Measurements from ENCODE around the gene NSMCE1.
"Not testable (repeated sequence)": the region's sequence is repeated elsewhere in the genome, so short reads cannot be mapped to it uniquely, and the experiment has no call there.

Gene NSMCE1

DNA sequence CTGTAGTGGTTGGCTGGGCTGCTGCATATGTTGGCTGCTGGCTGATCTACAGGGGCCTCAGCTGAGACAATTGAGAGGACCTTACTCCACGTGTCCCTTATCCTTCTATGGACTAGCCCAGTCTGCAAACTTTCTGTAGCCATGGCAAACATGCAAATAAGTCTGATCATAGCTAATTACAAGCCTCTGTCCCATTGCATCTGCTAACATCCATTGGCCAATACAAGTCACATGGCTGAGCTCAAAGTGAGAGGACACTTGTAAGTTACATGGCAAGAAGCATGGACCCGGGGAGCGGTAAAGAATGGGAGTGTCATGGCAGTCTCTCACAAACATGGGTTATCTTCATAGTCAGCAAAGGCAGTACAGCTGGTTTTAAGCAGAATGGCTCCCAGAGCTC is 33.6 kb upstream of the NSMCE1 start:
- no peak for DNase-seq

DNA sequence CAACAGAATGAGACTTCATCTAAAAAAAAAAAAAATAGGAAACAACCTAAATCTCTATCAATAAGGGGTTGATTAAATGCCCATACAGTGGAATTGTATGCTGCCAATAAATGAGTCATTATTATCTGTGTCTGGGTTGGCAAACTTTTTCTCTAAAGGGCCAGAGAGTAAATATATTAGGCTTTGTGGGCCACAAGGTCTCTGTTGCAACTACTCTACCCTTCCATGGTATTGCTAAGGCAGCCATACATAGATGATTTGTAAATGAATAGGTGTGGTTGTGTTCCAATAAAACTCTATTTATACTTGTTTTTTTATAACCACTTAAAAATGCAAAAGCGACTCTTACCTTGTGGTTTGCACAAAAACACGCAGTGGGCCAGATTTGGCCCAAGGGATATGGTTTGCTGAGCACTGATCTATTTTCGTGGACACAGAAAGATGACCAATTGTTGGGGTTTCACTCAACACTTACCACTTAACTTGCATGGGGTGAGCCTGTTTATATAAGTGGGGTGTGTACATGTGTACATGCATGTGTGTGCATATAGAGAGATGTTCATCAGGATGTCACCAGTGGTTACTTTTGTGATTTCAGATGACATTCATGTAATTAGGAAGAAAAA is 32.8 kb upstream of the NSMCE1 start:
- no peak for DNase-seq

DNA sequence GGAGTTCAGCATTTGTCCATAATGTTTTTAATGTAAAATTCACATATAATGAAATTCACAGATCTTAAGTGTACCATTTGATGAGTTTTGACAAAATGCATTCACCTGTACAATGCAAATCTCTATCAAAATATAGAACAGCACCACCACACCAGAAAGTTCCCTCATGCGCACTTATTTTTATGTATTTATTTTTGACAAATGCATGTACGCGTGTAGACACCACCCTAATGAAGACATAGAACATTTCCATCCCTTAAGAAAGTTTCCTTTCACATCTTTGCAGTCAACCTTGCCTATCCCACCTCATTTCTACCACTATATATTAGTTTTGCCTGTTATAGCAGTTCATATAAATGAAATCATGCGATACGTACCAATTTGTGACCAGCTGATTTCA is 29.6 kb upstream of the NSMCE1 start:
- no peak for DNase-seq

DNA sequence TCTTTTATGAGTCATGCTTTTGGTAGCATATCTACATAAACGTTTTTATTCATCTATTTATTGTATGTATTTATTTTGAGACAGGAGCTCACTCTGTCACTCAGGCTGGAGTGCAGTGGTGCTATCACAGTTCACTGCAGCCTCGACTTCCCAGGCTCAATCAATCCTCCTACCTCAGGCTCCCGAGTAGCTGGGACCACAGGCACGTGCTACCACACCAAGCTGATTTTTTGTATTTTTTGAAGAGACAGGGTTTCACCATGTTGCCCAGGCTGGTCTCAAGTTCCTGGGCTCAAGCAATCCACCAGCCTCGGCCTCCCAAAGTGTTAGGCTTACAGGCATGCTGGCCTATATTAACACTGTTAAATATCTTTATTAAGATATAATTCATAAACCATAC is 24.8 kb upstream of the NSMCE1 start:
- no peak for DNase-seq

DNA sequence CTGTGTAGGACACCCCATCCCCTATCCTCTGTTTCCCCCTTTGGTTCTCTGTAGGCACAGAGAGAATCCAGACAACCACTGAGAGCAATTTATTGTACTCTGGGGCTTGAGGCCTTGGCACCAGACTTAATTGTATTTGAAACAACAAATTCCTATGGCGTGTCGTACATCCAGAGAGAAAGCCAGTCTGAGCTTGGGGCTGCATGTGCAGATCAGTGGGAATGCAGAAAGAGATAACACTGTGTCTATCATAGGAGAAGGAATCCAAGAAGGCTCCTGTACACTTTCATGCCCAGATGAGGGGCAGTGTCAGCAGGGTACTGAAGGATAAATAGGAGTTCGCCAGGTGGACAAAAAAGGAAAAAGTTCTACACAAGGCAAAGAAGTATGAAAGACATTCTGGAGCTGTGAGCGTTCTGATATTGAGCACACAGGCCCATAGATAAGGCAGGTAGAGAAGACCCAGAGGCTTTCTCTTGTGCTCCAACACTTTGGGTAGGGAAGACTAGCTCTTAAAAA is 23.2 kb upstream of the NSMCE1 start:
- no peak for DNase-seq

DNA sequence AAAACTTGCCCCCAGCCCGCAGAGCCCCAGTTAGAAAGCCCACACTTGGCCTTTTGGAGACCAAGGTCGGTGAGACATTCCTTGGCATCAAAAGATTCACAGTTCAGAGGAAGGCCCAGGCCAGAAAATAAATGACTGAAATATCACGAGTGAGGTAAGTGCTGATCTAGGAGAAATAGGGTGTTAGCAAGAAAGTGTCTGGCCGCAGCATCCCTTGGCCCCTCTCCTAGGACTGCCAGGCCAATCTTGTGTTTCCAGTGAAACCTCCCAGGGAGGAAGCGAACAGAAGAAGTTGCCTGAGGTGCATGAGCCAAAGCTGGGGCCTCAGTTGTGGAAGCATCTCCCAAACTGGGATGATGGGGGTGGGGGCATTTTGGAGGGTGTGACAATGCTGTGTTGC is 22.5 kb upstream of the NSMCE1 start:
- no peak for DNase-seq

DNA sequence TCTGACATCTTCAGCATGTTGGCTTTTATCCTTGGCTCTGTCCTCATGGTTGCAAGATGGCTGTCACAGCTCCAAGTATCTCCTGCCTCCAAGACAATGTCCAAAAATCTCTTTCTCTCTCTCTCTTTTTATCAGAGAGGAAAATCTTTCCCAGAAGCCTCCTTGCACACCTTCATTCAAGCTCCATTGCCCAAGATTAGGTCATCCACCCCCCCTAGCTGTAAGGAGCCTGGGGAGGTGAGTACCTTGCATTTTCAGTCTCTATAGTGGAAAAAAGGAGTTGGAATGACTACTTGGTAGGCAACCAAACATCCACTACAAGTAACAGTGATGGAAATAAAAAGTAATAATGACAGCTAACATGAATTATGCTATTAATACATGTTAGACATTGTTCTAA is 22.0 kb upstream of the NSMCE1 start:
- DNase-seq: no peak

DNA sequence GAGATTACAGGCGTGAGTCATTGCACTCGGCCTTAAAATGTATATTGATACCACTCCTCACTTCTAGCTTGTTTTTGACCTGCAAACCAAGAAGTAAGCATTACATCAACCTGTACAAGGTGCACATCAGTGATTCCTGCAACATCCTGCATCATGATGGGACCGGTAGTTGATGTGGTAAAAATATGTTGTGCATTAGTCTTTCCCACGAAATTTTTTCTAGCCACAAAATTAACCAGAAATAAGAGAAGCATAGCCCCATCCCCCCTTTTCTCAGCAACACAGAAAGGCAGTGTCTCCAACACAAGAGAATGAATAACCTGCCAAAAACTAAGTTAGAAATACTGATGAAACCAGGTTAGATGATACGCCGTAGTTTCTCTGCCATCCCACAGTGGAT is 21.1 kb upstream of the NSMCE1 start:
- DNase-seq: no peak

DNA sequence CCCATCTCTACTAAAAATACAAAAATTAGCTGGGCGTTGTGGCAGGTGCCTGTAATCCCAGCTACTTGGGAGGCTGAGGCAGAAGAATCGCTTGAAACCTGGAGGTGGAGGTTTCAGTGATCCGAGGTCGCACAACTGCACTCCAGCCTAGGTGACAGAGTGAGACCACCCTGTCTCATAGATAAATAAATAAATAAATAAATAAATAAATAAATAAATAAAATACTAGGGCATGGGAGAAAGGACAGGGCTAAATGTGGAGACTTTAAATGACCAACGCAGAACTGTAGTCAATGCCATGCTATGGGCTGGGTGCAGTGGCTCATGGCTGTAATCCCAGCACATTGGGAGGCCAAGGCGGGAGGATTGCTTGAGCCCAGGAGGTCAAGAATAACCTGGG is 19.7 kb upstream of the NSMCE1 start:
- not testable (repeated sequence) for DNase-seq

DNA sequence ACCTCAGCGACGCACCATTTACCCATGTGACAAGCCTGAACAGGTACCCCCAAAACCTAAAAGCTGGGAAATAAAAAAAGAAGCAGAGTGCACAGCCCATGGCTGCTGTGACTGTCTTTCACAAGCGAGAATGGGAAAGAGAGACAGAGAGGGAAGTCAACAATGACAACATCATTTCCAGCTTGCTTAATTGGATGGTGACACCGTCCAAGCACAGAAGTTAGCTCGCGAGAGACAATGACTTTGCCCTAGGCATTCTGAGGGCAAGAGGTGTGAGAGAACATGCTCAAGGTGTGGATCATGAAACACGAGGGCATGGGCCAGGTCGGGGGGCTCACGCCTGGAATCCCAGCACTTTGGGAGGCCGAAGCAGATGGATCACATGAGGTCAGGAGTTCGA is 19.3 kb upstream of the NSMCE1 start:
- no peak for DNase-seq

DNA sequence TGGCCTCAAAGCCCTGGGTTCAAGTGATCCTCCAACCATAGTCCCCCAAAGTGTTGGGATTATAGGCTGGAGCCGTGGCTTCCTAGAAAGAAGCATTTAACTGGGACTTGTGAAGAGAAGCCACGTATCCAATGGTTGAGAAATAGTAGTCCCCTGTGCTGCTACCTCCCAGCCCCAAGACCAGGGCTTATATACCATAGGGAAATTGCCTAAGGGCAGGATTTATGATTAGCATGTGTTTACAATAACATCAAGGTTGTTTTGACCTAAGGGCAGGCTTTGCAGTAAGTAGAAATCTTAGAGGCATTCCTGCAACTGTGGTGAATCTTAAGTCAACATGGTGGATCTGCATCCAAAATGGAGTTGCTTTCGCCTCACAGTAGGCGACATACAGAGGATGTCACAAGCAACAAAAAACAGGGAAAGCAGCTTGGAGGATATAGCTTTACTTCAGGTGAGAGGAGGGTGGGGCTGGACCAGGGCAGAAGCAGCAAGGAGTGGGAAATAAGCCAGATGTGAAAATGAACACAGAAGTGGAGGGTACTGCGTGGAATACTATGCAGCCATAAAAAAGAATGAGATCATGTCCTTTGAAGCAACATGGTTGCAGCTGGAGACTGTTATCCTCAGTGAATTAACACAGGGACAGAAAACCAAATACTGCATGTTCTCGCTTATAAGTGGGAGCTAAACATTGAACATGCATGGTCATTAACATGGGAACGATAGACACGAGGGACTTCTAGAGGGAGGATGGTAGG is 18.7 kb upstream of the NSMCE1 start:
- DNase-seq: no peak

DNA sequence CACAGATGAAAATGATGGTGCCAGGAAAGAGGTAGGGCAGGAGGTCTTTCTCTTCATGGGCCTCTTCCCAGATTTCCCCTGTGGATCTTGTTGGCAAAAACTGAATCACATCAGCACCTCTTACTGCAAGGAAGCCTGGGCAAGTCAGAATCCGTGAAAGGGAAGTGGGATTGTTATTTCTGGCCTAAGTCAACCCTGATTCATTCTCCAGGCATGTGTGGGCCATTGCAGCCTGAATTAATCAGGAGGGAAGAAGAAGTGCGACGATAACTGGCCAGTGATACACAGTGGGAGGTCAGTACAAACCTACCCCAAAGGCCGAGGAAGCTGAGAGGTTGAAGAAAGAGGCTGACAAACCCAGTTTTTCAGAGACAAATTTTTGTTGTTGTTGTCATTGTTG is 17.9 kb upstream of the NSMCE1 start:
- no peak for DNase-seq

DNA sequence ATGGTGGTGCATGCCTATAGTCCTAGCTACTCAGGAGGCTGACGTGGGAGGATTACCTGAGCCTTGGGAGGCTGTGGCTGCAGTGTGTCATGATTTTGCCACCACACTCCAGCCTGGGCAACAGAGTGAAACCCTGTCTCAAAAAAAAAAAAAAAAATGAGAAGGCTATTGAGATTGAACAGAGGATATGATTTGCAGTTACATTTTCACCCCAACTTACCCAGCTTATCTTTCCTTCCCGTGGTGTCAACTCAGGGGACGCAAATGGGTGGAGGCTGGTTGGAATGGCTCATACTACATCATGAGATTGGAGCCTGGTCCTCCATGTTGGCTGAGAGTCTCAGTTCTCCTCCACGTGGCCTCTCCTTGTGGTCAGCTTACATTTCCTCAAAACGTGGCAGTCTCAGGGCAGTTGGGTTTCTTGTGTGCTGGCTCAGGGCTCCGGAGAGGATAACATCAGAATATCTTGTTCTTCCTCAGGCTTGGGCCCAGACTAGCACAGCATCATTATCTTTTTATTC is 17.2 kb upstream of the NSMCE1 start:
- DNase-seq: no peak

DNA sequence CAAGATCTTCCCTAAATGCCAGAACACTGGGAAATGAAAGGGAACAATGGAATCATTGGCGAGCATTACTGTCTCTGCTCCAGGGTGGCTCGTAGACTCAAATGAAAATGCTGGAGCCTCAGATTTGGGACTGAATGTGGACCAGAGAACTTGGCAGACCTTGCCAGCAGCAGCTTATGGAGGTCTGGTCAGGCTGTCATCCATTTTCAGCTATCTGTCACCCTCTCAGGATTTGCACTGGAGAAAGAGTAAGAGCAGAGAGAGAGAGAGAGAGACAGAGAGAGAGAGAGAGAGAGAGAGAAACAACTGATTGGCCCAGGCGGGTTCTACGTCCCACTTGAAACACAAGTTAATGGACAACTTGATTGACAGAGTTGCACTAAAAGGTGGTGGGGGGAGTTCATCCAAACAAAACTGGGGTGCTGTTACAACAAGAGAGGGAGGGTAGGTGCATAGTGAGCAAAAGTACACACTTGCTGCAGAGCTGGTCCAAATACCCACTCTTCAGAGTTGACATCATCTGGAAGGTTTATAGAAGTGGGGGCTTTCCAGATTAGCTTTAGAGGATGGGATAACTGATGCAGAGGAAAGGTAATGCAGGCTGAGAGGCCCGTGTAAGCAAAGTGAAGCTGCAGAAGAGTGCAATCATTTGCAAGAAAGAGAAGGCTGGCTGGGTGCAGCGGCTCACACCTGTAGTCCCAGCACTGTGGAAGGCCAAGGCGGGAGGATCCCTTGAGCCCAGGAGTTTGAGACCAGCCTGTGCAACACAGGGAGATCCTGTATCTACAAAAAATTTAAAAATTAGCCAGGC is 16.5 kb upstream of the NSMCE1 start:
- DNase-seq: no peak

DNA sequence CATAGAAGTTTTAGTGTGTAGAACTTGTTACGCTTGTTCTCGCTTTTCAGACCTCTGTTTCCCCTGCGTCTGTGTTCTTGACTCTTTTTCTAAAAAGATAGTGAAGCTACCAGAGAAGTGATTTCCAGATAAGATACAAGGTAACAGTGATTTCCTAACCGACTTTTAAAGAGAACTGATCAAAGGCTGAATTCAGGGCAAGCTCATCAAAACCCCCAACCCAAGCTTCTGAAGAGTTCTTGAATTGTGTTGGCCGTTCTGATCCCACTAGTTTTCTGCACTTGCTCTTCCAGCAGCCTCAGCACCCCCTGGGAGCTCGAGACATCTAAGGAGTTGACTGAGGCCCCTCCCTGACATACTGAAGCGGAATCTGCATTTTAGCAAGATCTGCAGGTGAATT is 12.7 kb upstream of the NSMCE1 start:
- DNase-seq: no peak

DNA sequence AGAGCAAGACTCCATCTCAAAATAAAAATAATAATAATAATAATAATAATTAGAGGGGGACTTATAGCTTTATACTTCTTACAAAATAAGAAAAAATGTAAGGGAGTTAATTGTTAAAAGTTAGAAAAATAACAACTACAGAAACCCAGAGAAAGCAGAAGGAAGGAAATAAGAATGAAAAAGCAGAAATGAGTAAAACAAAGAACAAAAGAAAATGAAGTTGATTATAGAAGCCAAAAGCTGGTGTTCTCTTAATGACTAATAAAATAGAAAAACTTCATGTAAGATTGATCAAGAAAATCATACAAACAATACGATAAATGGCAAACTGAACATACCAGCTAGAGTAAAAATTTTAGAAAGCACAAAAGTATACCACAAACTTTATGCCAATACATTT is 6.8 kb upstream of the NSMCE1 start:
- no peak for DNase-seq

DNA sequence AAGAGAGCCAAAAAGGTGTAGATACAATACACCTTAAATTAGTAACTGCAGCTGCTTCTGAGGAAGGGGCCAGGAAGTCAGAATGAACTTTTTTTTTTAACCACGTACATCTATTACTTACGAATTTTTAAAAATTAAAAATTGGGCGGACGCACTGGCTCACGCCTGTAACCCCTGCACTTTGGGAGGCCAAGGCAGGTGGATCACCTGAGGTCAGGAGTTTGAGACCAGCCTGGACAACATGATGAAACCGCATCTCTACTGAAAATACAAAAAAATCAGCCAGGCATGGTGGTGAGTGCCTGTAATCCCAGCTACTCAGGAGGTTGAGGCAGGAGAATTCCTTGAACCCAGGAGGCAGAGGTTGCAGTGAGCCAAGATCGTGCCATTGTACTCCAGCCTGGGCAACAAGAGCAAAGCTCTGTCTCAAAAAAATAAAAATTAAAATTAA is 5.9 kb upstream of the NSMCE1 start:
- DNase-seq: not testable (repeated sequence)

DNA sequence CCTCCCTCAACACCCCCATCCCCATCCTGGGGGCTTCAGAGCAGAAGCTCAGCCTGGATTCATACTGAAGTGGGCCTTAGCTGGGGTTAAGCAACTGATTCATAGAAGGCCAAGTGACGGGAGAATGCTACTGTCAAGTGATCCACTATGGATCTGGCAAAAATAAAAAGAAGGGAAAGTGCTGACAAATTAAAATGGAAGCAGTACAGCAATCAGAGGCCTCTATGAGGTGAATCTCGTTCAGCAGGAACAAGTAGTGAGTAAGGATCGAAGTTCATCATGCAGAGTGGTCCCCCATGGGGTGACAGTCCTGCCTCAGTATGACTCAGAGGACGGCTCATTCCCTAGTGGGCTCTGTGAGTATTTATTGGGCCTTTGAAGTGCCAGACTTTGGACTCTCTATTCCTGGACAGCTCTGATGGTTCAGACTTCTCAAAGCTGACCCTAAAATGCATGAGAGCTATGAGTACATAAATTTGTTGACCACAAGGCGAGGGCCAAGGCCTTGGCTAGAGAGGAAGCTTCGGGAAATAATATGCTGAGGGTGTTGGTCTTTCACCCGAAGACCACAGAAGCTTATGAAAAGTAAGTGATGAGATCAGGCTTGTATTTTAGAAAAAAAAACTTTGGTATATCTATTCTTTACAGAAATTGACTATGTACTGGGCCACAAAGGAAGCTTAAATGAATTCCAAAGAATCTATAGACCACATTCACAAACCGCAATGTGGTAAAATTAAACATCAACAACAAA is 5.3 kb upstream of the NSMCE1 start:
- DNase-seq: no peak

DNA sequence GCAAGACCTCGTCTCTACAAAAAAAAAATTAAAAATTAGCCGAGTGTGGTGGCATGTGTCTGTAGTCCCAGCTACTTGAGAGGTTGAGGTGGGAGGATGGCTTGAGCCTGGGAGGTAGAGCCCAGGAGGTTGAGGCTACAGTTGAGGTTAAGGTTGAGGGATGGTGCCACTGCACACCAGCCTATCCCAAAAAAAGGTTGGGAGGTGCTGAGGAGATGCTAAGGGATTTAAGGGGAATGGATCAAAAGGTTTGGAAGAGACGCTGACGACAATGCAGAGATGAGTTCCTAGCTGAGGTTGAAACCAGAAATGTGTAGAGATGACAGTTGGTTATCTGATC is 4.7 kb upstream of the NSMCE1 start:
- no peak for DNase-seq

DNA sequence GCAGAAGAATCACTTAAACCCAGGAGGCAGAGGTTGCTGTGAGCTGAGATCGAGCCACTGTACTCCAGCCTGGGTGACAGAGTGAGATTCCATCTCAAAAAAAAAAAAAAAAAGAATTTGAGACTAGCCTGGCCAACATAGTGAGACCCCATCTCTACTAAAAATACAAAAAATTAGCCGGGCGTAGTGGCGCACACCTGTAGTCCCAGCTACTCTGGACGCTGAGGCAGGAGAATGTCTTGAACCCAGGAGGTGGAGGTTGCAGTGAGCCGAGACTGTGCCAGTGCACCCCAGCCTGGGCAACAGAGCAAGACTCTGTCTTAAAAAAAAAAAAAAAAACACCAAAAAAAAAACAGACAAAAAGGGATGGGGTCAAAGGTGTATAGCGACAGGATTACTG is 4.1 kb upstream of the NSMCE1 start:
- not testable (repeated sequence) for DNase-seq

DNA sequence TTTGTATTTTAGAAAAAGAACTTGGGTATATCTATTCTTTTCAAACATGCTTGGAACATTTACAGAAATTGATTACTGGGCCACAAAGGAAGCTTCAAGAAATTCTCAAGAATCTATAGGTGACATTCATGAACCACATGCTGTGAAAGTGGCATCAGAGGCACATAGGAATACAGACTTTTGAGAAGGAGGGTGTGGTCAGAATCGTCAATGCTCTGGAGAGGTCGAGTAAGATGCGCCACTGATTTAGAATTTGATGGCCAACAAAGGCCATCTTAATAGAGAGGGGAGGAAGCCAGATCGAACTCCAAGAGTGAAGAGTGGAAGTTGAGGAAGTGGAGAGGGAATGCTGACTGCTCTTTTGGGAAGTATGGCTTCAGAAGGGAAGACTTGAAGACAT is 3.5 kb upstream of the NSMCE1 start:
- no peak for DNase-seq

DNA sequence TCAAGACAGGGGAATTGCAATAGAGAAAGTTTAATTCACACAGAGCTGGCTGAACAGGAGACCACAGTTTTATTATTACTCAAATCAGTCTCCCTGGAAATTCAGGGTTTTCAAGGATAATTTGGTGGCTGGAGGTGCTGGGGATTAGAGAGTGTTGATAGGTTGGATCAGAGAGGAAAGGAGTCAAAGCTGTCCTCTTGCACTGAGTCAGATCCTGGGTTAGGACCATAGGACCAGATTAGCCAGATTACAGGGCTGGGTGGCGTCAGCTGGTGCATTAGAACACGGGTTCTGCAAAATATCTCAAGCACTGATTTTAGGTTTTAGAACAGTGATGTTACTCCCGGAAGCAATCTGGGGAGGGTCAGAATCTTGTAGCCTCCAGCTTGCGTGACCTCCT is 1.8 kb upstream of the NSMCE1 start:
- no peak for DNase-seq

Measured in right forelimb (tissue), 1 donor.